ENCODE measurements around the gene USP6.
"Not testable (repeated sequence)": the region's sequence is repeated elsewhere in the genome, so short reads cannot be mapped to it uniquely, and the experiment has no call there.

The USP6 gene

GRCh38 chr17:5115673-5116651 lies at the start of gene USP6:
USP6 (plus strand) TSS chr17:5116032; CDS start chr17:5130368, 14,336 bp downstream.
- no peak for DNase-seq

- DNase-seq = no peak
These were observed 47.6 kb upstream of the USP6 start for GRCh38 chr17:5068236-5068635.

- DNase-seq = no peak
These were observed 46.1 kb upstream of the USP6 start for GRCh38 chr17:5069724-5070123.

GRCh38 chr17:5075472-5075871 lies 40.4 kb upstream of the USP6 start:
- DNase-seq = not testable (repeated sequence)

- not testable (repeated sequence) for DNase-seq
These were observed 38.6 kb upstream of the USP6 start for GRCh38 chr17:5077275-5077674.

GRCh38 chr17:5077781-5078105 lies 38.1 kb upstream of the USP6 start:
- DNase-seq = no peak

GRCh38 chr17:5078106-5079028 lies 37.5 kb upstream of the USP6 start, which contains the start of gene ZFP3:
ZFP3 (plus strand) TSS chr17:5078467; CDS start chr17:5091505, 13,038 bp downstream.
- DNase-seq = peak; percentile 46

- DNase-seq = no peak
These were observed 35.2 kb upstream of the USP6 start for GRCh38 chr17:5080591-5080990.

GRCh38 chr17:5092218-5093010 lies 23.4 kb upstream of the USP6 start:
- no peak for DNase-seq

GRCh38 chr17:5096731-5097100 lies 19.1 kb upstream of the USP6 start:
- DNase-seq = no peak

GRCh38 chr17:5097101-5097834 lies 18.6 kb upstream of the USP6 start:
- no peak for DNase-seq

GRCh38 chr17:5099271-5099670 lies 16.6 kb upstream of the USP6 start:
- no peak for DNase-seq

- DNase-seq = no peak
These were observed 15.0 kb upstream of the USP6 start for GRCh38 chr17:5100832-5101231.

- no peak for DNase-seq
These were observed 5.0 kb upstream of the USP6 start for GRCh38 chr17:5110816-5111215.

GRCh38 chr17:5111402-5112204 lies 4.2 kb upstream of the USP6 start, which contains the start of gene ZNF232:
ZNF232 (minus strand) TSS chr17:5111878; CDS start chr17:5111822, 56 bp downstream.
- DNase-seq = peak; percentile 83

- no peak for DNase-seq
These were observed 2.4 kb downstream of the USP6 start for GRCh38 chr17:5118219-5118618.

- no peak for DNase-seq
These were observed 4.2 kb downstream of the USP6 start for GRCh38 chr17:5120036-5120435.

GRCh38 chr17:5120436-5121185 lies 4.8 kb downstream of the USP6 start:
- DNase-seq = not testable (repeated sequence)

- DNase-seq = no peak
These were observed 5.5 kb downstream of the USP6 start for GRCh38 chr17:5121186-5121841.

- not testable (repeated sequence) for DNase-seq
These were observed 6.2 kb downstream of the USP6 start for GRCh38 chr17:5122056-5122455.
